NCI-H2196 treated with DMSO at 0.1 percent for 48 hours (cell line): ENCODE measurements around the gene CDK5.
"Not testable (repeated sequence)": the region's sequence is repeated elsewhere in the genome, so short reads cannot be mapped to it uniquely, and the experiment has no call there.

Experiments used
- DNase-seq: peaks from one replicate; lab custom pipeline; 2025; ENCODE audit not compliant: unreplicated experiment; lab: John Stamatoyannopoulos, UW

CDK5 gene

DNA sequence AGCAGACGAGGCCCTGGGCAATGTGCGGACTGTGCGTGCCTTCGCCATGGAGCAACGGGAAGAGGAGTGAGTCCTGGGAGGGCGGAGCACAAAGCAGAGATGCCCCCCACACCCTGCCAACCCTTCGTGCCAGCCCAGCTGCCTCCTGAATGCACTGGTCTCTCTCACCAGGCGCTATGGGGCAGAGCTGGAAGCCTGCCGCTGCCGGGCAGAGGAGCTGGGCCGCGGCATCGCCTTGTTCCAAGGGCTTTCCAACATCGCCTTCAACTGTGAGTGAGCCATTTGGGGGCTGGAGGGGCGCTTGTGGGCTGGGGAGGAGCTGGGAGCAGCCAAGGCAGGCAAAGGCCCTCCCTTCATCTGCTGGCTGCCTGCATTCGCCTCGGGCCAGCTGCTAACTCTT, 21.8 kb downstream of the CDK5 start:
- no peak for DNase-seq

DNA sequence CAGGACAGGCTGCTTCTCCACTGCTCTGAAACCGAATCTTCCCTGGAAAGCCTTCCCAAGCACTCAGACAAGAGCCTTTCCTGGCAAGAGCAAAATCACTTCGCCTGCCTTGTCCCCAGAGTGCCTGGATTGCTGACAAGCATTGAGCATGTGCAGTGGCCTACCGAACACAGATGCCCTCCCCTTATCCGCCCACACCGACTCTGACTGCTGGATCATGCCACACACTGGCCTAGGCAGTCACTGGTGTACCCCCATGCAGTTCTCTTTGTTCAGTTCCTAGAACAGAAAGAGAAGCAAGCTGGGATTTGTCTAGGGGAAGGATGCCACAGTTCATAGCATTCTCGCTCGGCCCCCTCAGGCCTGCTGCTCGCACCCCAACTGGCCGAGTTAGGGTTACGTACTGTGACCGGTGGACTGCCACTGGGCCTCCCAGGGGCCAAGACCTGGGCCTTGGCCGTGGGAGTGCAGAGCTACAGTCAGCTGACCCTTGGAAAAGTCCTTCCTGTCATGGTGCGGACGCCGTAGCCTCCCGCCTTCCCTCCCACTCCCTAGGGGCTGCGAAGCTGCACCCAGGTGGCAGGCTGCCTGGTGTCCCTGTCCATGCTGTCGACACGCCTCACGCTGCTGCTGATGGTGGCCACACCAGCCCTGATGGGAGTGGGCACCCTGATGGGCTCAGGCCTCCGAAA, 22.5 kb downstream of the CDK5 start:
- DNase-seq = no peak

DNA sequence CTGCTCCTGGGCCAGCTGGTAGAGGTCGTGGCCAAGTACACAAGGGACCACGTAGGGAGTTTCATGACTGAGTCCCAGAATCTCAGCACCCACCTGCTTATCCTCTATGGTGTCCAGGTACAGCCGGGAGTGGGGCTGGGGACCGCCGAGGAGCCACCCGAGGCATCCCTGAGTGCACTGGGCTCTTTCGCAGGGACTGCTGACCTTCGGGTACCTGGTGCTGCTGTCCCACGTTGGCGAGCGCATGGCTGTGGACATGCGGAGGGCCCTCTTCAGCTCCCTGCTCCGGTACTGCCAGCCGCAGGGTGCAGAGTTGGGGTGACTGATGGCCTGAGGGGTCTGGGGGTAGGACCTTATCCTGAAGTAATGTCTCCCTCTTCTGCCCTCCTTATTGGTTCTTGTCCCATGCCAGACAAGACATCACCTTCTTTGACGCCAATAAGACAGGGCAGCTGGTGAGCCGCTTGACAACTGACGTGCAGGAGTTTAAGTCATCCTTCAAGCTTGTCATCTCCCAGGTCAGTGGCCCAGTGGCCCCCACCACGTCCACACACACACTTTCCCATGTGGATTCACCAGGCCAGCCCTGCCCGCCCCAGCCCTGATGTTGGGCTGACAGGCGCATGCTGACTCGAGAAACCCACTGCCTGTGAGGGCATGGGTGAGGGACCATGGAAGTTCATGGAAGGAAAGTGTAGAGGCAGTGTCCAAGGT, 23.2 kb downstream of the CDK5 start:
- no peak for DNase-seq

DNA sequence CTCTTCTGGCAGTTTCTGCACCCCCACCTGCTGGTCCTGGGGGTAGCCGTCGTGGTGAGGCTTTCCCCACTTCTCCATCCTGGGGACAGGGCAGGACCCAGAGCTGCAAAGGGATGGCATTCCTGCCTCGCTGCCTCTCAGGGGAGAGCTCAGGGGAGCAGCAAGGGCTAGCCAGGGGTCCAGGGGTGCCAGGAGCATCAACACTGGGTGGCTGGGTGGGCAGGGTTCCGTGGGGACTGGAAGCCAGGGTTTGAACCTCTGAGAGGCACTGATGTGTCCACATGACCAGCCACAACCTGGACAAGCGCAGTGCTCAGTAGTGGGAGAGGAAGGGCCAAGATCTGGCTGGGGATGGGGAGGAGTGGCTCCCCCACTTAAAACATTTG, 23.8 kb downstream of the CDK5 start:
- no peak for DNase-seq

DNA sequence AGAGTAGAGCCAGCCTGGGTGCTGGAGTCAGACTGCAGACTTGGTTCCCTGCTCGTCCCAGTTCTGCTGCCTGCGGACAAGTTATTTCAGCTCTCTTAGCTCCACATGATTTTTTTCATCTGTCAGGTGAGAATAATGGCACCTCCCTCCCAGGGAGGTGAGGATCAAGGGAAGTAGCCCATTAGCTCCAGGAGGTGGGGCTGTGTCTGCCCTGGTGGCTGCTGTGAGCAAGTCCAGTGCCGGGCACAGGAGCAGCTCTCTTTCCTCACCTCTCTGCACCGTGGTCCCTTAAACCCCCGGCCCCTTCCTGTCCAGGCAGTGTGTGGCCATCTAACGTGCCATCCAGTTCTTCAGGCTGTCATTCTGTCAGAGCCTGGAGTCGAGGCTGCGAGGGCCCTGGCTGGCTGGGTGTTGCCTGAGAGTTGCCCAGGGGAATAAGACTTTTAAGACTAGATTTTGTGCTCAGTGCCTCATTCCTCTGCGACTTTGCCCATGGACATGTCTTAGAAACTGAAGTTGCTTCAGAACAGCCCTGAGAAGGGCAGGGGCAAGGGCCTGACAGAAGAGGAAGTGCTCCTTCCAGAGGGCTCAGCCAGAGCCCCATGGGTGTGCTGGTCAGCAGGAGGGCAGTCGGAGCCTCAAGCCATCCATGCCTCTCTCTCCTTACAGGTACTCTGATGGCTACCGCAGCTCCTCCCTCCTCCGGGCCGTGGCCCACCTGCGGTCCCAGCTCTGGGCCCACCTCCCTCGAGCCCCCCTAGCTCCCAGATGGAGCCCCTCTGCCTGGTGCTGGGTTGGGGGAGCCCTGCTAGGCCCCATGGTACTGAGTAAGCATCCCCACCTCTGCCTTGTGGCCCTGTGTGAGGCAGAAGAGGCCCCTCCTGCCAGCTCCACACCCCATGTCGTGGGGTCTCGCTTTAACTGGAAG, 24.5 kb downstream of the CDK5 start:
- DNase-seq = no peak

DNA sequence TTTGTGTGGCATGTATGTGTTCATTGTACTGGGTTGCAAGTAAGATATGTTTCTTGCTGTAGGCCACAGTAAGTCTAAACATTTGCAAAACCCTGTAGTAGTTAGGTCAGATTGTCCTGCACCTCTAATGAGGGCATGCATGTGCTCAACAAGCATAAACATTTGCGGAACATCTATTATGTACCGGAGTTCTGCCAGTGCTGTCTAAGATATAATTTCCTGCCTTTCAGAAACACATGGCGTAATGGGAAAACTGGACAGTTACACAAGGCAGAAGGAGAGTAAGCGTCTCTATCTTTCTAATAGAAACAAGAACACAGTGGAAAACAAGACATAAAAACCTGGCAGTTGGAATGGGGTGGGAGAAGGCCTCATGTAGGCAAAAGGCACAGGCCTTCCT, 26.7 kb downstream of the CDK5 start:
- DNase-seq = no peak

DNA sequence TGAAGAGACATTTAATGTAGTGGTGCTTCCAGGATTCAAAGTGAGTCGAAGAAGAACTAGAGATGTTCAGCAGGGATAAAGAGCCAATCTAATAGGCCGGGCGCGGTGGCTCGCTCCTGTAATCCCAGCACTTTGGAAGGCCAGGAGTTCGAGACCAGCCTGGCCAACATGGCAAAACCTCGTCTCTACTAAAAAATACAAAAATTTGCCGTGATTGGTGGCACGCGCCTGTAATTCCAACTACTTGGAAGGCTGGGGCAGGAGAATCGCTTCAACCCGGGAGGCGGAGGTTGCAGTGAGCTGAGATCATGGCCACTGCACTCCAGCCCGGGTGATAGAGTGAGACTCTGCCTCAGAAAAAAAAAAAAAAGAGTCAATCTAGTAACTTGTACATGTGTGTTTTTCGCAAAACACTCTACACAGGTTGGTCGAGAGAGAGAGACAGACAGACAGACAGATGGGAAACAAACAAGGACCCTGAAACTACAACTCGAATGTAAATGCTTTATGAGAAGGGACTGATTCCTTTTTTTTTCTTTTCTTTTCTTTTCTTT, 28.7 kb downstream of the CDK5 start:
- DNase-seq = no peak

DNA sequence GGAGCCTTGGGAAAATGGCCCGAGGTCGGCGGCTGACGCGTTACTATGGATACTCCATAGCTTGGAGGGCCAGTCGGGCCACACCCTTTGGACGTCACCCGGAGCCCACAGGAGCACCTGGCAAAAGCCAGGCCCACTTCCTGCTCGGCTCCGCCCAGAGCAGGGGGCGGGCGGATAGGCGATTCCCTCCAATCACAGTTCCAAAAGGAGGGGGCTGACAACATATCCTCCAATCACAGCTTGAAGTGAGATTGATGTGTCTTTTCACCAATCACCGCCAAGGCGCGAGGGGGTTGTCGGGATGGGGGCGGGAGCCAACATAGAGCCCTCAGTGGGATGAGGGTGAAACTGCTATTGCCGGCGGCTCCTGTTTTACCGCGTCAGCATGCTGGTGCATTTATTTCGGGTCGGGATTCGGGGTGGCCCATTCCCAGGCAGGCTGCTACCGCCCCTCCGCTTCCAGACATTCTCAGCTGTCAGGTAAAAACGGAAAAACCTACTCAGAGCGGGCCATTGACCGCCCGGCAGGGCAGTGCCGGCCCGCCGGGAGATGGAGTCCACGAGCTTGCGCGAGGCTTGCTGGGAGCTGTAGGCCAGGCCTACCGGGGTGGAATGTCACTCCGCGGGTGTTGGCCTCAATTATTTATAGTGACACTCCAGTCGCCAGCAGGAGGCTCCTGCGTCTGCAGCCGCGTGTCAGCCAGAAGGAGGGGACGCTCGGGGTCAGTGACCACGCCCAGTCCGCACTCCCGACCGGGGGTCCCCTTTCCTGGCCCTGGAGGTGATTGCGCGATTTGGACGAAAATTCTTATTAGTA, 29.4 kb downstream of the CDK5 start, which contains the start of gene ABCB8:
Gene ABCB8, plus strand, starts transcription at position 320 of the 817 bp plus-strand sequence. Its CDS starts 66 bp downstream, at position 386.
- peak; percentile 96 for DNase-seq

DNA sequence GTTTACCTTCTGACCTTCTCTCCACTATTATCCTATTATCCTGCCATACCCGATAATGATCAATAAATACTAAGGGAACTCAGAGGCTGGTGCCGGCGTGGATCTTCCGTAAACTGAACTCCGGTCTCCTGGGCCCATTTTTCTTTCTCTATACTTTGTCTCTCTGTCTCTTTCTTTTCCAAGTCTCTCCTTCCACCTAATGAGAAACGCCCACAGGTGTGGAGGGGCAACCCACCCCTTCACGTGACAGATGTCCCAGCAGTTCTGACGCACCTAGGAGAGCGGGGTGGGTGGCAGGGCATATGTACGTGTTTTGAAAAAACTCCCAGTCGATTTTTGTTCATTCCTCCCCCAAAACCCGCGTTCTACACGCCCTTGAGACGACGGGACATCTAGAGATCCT, 30.0 kb downstream of the CDK5 start:
- not testable (repeated sequence) for DNase-seq

DNA sequence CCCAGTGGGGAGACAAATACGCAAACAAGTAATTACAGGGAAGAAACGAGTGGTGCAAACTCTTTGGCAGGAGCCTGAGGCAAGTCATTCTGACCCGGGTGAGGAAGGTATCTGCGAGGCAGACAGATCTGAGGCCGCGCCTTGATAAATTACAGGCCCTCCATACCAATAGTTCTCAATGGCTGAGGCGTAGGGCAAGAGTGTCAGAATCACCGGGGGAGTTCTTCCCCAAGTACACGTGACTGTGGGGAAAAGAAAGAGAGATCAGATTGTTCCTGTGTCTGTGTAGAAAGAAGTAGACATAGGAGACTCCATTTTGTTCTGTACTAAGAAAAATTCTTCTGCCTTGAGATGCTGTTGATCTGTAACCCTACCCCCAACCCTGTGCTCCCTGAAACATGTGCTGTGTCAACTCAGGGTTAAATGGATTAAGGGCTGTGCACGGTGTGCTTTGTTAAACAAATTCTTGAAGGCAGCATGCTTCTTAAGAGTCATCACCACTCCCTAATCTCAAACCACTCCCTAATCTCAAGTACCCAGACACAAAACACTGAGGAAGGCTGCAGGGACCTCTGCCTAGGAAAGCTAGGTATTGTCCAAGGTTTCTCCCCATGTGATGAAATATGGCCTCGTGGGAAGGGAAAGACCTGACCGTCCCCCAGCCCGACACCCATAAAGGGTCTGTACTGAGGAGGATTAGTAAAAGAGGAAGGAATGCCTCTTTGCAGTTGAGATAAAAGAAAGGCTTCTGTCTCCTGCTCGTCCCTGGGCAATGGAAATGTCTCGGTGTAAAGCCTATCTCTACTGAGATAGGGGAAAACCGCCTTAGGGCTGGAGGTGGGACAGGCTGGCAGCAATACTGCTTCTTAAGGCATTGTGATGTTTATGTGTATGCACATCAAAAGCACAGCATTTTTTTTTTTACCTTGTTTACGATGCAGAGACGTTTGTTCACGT, 30.6 kb downstream of the CDK5 start:
- not testable (repeated sequence) for DNase-seq

DNA sequence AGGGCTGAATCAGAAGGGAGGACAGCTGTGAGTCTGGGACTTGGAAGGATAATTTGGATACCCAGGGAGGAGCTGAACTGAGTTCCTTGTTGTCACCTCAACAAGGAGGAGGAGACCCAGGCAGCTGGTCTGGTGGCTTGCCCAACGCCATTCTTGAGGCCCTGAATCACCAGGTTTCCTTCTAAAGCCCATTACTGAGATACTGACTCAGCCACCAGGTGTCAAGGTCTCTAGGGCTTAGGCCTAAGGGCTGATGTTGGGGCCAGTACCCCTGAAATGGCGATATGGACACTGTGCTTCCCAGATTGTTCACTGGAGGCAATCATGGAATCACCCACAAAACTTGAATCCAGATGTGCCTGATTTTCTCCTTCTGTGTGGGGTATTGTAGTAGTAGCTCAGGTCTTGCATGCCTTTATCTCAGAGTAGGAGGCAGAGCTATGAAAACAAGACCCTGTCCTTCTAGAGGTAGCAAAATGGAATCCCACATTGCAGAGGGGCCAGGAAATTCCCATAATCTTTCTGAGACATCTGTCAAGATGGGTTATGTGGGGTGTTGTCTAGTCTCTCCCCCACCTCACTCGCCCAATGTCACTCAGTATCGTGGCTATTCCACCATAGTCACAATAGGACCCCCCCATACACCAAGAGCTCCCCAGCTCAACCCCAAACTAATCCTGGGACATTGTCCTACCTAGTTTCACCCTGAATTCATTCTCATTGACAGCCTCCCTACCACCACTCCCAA, 31.6 kb downstream of the CDK5 start:
- no peak for DNase-seq

DNA sequence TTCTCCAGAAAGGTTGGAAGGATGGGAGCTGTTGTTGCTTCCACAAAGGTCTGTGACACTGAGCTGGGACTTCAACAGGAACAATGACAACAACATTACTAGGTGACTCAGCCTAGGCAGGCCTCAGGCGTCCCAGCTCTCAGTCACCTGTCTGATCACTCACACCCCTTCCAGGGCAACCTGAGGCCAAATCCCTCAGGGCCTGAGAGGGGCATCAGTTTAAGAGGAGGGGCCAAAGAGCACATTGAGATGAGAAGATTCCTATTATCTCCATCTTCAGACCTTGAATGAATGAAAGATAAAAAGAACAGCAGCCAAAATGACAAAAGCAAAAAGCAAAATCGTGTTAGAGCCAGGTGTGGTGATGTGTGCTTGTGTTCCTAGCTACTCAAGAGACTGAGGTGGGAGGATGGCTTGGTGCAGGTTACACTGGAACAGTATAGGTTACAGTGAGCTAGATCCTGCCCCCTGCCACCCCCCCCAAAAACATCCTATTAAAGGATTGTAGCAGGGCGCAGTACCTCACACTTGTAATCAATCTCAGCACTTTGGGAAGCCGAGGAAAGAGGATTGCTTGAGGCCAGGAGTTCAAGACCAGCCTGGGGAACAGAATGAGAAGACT, 33.2 kb downstream of the CDK5 start, which contains the start of gene ATG9B:
Gene ATG9B, minus strand, starts transcription at position 60 of the 622 bp plus-strand sequence. CDS start 71 bp downstream, outside the sequence.
- DNase-seq = no peak

DNA sequence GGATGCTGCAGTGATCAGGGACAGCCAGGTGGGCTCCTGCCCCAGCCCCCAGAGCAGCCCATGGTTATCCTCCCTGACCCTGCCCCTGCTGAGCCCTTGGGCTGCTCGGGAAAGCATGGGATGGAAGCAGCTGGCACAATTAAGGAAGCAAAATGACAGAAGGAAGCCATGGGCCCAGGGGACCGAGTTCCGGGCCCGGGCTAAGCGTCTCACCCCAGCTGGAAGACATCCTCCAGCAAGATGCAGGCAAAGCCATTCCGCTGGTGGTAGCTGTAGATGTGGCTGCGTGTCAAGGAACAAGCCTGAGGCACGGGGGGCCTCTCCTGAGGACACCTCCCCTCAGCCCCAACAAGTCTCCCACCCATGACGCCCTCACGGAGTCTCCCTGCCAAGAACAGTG, 34.5 kb downstream of the CDK5 start:
- DNase-seq = no peak

DNA sequence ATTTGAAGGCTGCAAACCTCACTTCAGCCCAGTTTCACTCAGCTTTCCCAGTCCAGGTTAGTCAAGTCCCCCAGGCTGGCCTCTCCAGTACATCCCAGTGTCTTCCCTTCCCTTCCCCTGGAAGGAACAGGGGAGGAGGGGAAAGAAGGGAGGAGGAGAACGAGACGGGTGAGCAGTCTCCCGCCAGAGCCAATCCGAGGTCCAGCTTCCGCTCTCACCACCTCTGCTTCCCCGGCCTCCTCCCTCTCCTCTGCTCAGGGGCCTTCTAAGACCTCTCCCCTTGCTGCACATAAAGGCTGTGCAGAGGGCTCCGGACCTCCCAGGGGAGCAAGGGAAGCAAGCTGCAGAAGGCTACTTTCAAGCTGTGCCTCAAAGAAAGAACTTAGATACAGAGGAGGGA, 37.5 kb downstream of the CDK5 start:
- no peak for DNase-seq

DNA sequence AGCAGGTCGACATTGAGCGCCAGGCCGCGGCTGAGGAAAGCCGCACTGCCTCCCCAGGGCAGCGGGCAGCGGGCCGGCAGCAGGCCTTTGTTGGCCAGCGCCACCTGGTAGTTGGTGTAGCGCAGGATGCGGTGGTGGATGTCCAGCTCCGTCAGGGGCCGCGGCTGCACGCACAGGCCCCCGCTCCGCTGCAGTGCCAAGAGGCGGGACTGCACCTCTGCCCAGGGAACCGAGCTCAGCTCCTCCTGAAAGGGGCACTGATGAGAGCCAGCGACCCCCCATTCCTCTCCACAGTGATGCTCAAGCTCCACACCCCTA, 38.6 kb downstream of the CDK5 start:
- no peak for DNase-seq

DNA sequence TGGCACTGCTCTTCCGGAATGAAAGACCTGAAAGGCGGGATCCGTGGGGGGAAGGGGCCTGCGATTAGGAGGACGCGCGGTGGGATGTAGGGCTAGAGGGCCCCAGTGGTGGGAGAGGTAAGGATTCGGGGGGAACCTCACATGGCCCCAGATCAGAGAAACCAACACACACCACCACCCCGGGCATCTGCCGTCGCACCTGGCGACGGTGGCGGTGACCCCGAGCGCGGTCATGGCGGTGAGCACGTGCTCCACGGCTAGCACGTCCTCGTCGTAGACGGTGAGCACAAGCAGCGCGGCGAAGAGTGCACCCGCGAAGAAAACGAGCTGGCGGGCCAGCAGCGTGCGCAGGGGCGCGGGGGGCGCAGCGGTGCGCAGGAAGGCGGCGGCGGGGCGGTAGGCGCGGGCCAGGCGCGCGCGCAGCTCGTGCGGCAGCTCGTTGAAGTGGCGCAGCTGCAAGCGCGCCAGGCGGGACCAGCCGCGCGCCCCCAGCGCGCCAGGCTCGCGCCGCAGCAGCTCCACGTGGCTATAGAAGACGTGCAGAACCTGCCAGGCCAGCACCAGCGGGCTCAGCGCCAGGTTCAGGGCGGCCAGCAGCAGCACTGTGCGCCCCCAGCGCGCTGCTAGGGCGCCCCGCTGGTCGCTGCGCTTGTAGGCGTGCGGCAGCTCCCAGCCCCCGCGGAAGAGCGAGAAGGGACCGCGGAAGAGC, 39.1 kb downstream of the CDK5 start:
- DNase-seq = peak; percentile 69

DNA sequence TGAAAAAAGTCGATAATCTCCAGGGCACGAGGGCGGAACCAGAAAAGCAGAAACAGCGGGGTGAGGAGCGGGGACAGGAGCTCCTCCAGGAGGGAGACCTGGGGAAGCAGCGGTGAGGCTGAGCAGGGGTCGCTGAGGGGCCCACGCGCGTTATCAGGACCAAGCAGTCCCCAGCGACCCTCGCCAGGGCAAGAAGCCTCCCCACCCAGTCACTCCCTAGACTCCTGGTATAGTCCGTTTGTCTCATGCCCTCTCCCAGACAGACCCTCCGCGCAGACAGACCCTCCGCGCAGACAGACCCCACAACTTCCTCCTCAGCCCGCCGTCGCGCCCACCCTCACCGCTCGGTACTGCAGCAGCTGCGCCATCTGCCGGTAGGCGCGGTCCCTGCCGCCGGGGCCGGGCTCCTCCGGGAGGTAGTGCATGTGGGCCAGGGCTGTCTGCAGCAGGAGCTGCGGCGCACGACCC, 39.7 kb downstream of the CDK5 start:
- peak; percentile 58 for DNase-seq
